Peyer's patch (tissue), 4 donors: ENCODE results near the gene TSPYL1. TPM values are rescaled to one million over a fixed set of nuclear protein-coding genes. Genes with fewer than 3 reads are reported as not detected.
"Not testable (repeated sequence)": the region's sequence is repeated elsewhere in the genome, so short reads cannot be mapped to it uniquely, and the experiment has no call there.

Experiments
- DNase-seq, 3 donors: peaks; one replicate each; pipeline ENCODE4 v3.0.0-alpha.2; 2017 to 2019
- H3K27ac ChIP-seq, 4 donors: fragments of 200-600 bp; sonication (generic); one replicate each; pipeline ENCODE4 v1.5.1; 2016 to 2019
- H3K27me3 ChIP-seq, 2 donors: fragments of 200-600 bp; sonication (generic); one replicate each; pipeline ENCODE4 v1.5.1; 2019
- H3K36me3 ChIP-seq, 3 donors: fragments of 200-600 bp; sonication (generic); one replicate each; pipeline ENCODE4 v1.5.1; 2016 to 2019
- H3K4me1 ChIP-seq, 4 donors: fragments of 200-600 bp; sonication (generic); one replicate each; pipeline ENCODE4 v1.5.1; 2016 to 2019
- H3K4me3 ChIP-seq, 4 donors: fragments of 200-600 bp; sonication (generic); 1 replicate in 3 of 4; 2 replicates in 1 of 4; pipeline ENCODE4 v1.5.1; 2016 to 2019; ENCODE audit warnings: mild to moderate bottlenecking in 1 of 4
- H3K9me3 ChIP-seq, 4 donors: fragments of 200-600 bp; sonication (generic); one replicate each; pipeline ENCODE4 v1.5.1; 2016 to 2019; ENCODE audit warnings: mild to moderate bottlenecking in 1 of 4
- CTCF ChIP-seq, 6 experiments: fragments of 450-650 bp in 4 of 6; fragments of 200-600 bp in 2 of 6; sonication (generic) in 1 of 6; IDR thresholded peaks; one replicate each; pipeline ENCODE4 v1.5.1; 2017 to 2019; ENCODE audit warnings: antibody characterized with exemption in 6 of 6, mild to moderate bottlenecking in 3 of 6, moderate library complexity in 1 of 6
- POLR2A ChIP-seq, 2 donors: fragments of 450-650 bp; IDR thresholded peaks; one replicate each; pipeline ENCODE4 v1.5.1; 2017; ENCODE audit warnings: antibody characterized with exemption in 2 of 2, mild to moderate bottlenecking in 2 of 2, moderate library complexity in 2 of 2
- total RNA-seq, 4 donors: library from RNA; depleted of rRNA; stranded (reverse); fragments of >200 nt; gene quantifications; one replicate each; pipeline ENCODE4 v1.1.0, GENCODE V29; 2016

Gene TSPYL1
- total RNA-seq, 4 donors from 2014 or later, result 33.0 to 49.6 (median 42.3) TPM

GRCh38 chr6:116326181-116326671 is 46.5 kb upstream of the TSPYL1 start:
- no peak overlapping the region for H3K27ac ChIP-seq

GRCh38 chr6:116325634-116326132 is 46.0 kb upstream of the TSPYL1 start:
- H3K27ac ChIP-seq, DNase-seq, H3K27me3 ChIP-seq, H3K4me3 ChIP-seq, H3K36me3 ChIP-seq, H3K9me3 ChIP-seq, H3K4me1 ChIP-seq: not testable (repeated sequence)

More at GRCh38 chr6:116326181-116326671, 46.5 kb upstream of the TSPYL1 start:
- H3K36me3 ChIP-seq, result no peaks in the 10 kb centered on the region
- no peak for DNase-seq
- TF ChIP-seq CTCF (IDR thresholded peaks at IDR 0.05) (no peak), POLR2A (IDR thresholded peaks at IDR 0.05) (no peak)
- H3K4me3 ChIP-seq, result no peak overlapping the region
- H3K27me3 ChIP-seq, result no peaks in the 10 kb centered on the region
- no peaks in the 10 kb centered on the region for H3K9me3 ChIP-seq
- no peaks in the 10 kb centered on the region for H3K4me1 ChIP-seq

- TF ChIP-seq CTCF (IDR thresholded peaks at IDR 0.05), result no peak
- no peak for TF ChIP-seq POLR2A (IDR thresholded peaks at IDR 0.05)
- H3K4me1 ChIP-seq, result no peaks in the 10 kb centered on the region
- H3K9me3 ChIP-seq, result no peaks in the 10 kb centered on the region
- no peaks in the 10 kb centered on the region for H3K27me3 ChIP-seq
- no peak overlapping the region for H3K27ac ChIP-seq
- no peak for DNase-seq
- no peaks in the 10 kb centered on the region for H3K36me3 ChIP-seq
- no peak overlapping the region for H3K4me3 ChIP-seq
Measured at GRCh38 chr6:116323863-116324262, 44.1 kb upstream of the TSPYL1 start.

GRCh38 chr6:116321933-116322332 is 42.2 kb upstream of the TSPYL1 start:
- not testable (repeated sequence) for H3K27me3 ChIP-seq, H3K4me3 ChIP-seq, H3K27ac ChIP-seq, H3K36me3 ChIP-seq, H3K9me3 ChIP-seq, H3K4me1 ChIP-seq, DNase-seq

GRCh38 chr6:116316772-116317467 is 37.2 kb upstream of the TSPYL1 start:
- Histone ChIP-seq H3K27me3 (no peaks in the 10 kb centered on the region), H3K36me3 (no peaks in the 10 kb centered on the region), H3K4me1 (no peaks in the 10 kb centered on the region), H3K27ac (no peak overlapping the region), H3K4me3 (no peak overlapping the region), H3K9me3 (no peaks in the 10 kb centered on the region)
- no peak for DNase-seq
- TF ChIP-seq POLR2A (IDR thresholded peaks at IDR 0.05) (no peak), CTCF (IDR thresholded peaks at IDR 0.05) (no peak)

GRCh38 chr6:116314878-116315277 is 35.1 kb upstream of the TSPYL1 start:
- H3K4me1 ChIP-seq, result no peaks in the 10 kb centered on the region
- no peak for DNase-seq
- no peak overlapping the region for H3K27ac ChIP-seq
- no peaks in the 10 kb centered on the region for H3K27me3 ChIP-seq
- H3K36me3 ChIP-seq, result no peaks in the 10 kb centered on the region
- TF ChIP-seq POLR2A (IDR thresholded peaks at IDR 0.05), result no peak
- H3K9me3 ChIP-seq, result no peaks in the 10 kb centered on the region
- H3K4me3 ChIP-seq, result no peak overlapping the region

- DNase-seq, result no peak
- no peaks in the 10 kb centered on the region for H3K36me3 ChIP-seq
- TF ChIP-seq CTCF (IDR thresholded peaks at IDR 0.05) (no peak), POLR2A (IDR thresholded peaks at IDR 0.05) (no peak)
- H3K4me1 ChIP-seq, result no peaks in the 10 kb centered on the region
- H3K4me3 ChIP-seq, result no peak overlapping the region
- no peak overlapping the region for H3K27ac ChIP-seq
- H3K27me3 ChIP-seq, result no peaks in the 10 kb centered on the region
- no peaks in the 10 kb centered on the region for H3K9me3 ChIP-seq
Measured at GRCh38 chr6:116314218-116314617, 34.5 kb upstream of the TSPYL1 start.
